HUES48 (cell line): Measurements from ENCODE around the gene KRTAP13-1.

Experiments used
- H3K27ac ChIP-seq: one replicate; pipeline ENCODE4 v1.7.0; 2013; ENCODE audit warnings: low read depth, low read length, inconsistent platforms
- H3K27me3 ChIP-seq: 2 replicates; pipeline ENCODE4 v1.6.1; 2013; ENCODE audit warnings: mild to moderate bottlenecking, low read length; ENCODE audit not compliant: control insufficient read depth, insufficient read depth
- H3K36me3 ChIP-seq: 2 replicates; pipeline ENCODE4 v1.6.1; 2013; ENCODE audit warnings: low read length; ENCODE audit not compliant: control insufficient read depth, insufficient read depth
- H3K4me1 ChIP-seq: 2 replicates; pipeline ENCODE4 v1.6.1; 2013; ENCODE audit warnings: mild to moderate bottlenecking, low read length; ENCODE audit not compliant: control insufficient read depth, insufficient read depth
- H3K4me3 ChIP-seq: 2 replicates; pipeline ENCODE4 v1.5.1; 2013; ENCODE audit warnings: mild to moderate bottlenecking, low read depth, low read length
- H3K9ac ChIP-seq: 2 replicates; pipeline ENCODE4 v1.6.1; 2013; ENCODE audit warnings: mild to moderate bottlenecking, low read depth, low read length, moderate library complexity
- H3K9me3 ChIP-seq: 2 replicates; pipeline ENCODE4 v1.6.1; 2013; ENCODE audit warnings: low read length; ENCODE audit not compliant: control insufficient read depth, insufficient read depth

KRTAP13-1 gene

DNA sequence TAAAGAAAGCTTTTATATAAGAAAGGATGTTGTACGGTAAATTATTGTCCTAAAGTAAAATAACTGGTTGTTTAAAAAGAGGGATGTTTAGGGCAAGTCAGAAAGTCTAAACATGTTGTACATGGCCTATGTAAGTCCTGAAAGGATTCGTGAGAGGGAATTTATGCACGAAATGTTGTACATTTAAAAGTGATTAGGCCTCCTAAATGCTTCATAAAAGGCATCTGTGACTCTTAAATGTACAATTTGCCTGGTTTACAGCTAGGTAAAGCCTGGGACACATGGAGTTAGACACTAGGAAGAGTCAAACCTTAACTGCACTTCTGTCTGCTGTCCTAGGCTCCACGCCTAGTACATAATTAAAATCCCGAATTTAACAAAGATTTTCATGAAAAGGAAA, 20.2 kb downstream of the KRTAP13-1 start:
- H3K27me3 ChIP-seq: no peaks in the 10 kb centered on the region
- no peak overlapping the region for H3K4me3 ChIP-seq
- 0 out of 2 replicates have a peak, but pooled peaks cover 2% of the 10 kb centered on the region for H3K36me3 ChIP-seq

GRCh38 chr21:30425826-30426225, 30.0 kb downstream of the KRTAP13-1 start, which contains the start of gene KRTAP13-3:
TSS of gene KRTAP13-3 (minus strand) at chr21:30425926. CDS start at chr21:30425912, 14 bp downstream.
- H3K9me3 ChIP-seq: peaks cover 11% of the 10 kb centered on the region
- H3K9ac ChIP-seq: no peak within 1 kb of the TSS
- peak within 1 kb of the TSS; percentile 51 for H3K27ac ChIP-seq
- no peaks in the 10 kb centered on the region for H3K36me3 ChIP-seq
- no peaks in the 10 kb centered on the region for H3K27me3 ChIP-seq
- H3K4me1 ChIP-seq: peaks cover 30% of the 10 kb centered on the region
- no peak within 1 kb of the TSS for H3K4me3 ChIP-seq

More for the DNA sequence above, 20.2 kb downstream of the KRTAP13-1 start:
- H3K9ac ChIP-seq: no peak overlapping the region
- peaks cover 35% of the 10 kb centered on the region for H3K9me3 ChIP-seq
- H3K27ac ChIP-seq: no peak overlapping the region
- no peaks in the 10 kb centered on the region for H3K4me1 ChIP-seq

- Histone ChIP-seq H3K27me3 (no peaks in the 10 kb centered on the region), H3K27ac (peak overlapping the region; percentile 51), H3K4me1 (peaks cover 30% of the 10 kb centered on the region), H3K4me3 (0 out of 2 replicates have a peak overlapping the region, but pooled peaks have one; percentile 5), H3K9me3 (peaks cover 8% of the 10 kb centered on the region; the same call in 1 of the 2 replicates), H3K36me3 (no peaks in the 10 kb centered on the region), H3K9ac (no peak overlapping the region)
Measured at GRCh38 chr21:30426731-30427130, 30.9 kb downstream of the KRTAP13-1 start.

DNA sequence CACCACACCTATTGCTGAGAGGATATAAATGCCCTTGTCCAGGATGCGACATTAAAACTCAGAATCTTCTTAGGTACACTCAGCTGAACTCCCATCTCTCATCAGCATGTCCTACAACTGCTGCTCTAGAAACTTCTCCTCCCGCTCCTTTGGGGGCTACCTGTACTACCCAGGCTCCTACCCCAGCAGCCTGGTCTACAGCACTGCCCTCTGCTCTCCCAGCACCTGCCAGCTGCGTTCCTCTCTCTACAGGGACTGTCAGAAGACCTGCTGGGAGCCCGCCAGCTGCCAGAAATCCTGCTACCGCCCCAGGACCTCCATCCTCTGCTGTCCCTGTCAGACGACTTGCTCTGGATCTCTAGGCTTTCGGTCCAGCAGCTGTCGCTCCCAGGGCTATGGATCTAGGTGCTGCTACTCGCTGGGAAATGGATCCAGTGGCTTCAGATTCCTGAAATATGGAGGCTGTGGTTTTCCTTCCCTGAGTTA, 34.4 kb downstream of the KRTAP13-1 start, which contains the start of gene KRTAP13-4:
Gene KRTAP13-4, plus strand, starts transcription at position 51 of the 486 bp plus-strand sequence. Its CDS starts 56 bp downstream, at position 107.
- H3K27ac ChIP-seq: no peak within 1 kb of the TSS
- no peak within 1 kb of the TSS for H3K4me3 ChIP-seq
- H3K9me3 ChIP-seq: no peaks in the 10 kb centered on the region
- peaks cover 30% of the 10 kb centered on the region for H3K4me1 ChIP-seq
- H3K9ac ChIP-seq: no peak within 1 kb of the TSS
- H3K27me3 ChIP-seq: no peaks in the 10 kb centered on the region
- H3K36me3 ChIP-seq: no peaks in the 10 kb centered on the region

GRCh38 chr21:30434033-30434631, 38.3 kb downstream of the KRTAP13-1 start:
- no peaks in the 10 kb centered on the region for H3K36me3 ChIP-seq
- no peak overlapping the region for H3K4me3 ChIP-seq
- peaks cover 10% of the 10 kb centered on the region for H3K4me1 ChIP-seq
- no peak overlapping the region for H3K9ac ChIP-seq
- no peaks in the 10 kb centered on the region for H3K27me3 ChIP-seq
- H3K9me3 ChIP-seq: no peaks in the 10 kb centered on the region
- no peak overlapping the region for H3K27ac ChIP-seq

DNA sequence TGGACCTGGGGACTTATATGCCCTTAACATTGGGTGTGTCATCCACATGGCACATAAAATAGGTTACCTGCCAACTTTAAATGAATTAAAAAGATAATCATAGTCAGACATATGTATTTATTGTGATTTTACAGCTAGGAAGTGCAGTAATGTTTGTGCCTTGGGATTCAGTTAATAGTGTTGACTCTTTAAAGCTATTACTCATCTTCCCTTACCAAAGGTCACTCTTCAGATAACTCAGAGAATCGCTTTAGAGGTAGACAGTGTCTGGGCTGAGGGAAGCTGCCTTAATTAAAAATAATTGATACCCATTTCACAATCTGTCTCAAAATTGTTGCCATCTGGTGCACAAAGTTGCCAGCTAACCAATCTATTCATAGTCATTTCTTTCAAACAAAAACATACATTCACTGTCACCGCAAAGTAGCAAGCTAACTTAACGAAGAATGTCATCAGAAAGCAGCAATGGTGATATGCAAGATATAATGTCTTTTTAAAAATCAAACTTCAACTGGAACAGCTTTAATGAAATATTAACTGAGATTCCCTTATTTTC, 41.3 kb downstream of the KRTAP13-1 start:
- no peaks in the 10 kb centered on the region for H3K36me3 ChIP-seq
- H3K27ac ChIP-seq: no peak overlapping the region
- H3K4me1 ChIP-seq: no peaks in the 10 kb centered on the region
- H3K27me3 ChIP-seq: no peaks in the 10 kb centered on the region
- no peak overlapping the region for H3K9ac ChIP-seq
- no peaks in the 10 kb centered on the region for H3K9me3 ChIP-seq
- H3K4me3 ChIP-seq: no peak overlapping the region

- H3K9me3 ChIP-seq: no peaks in the 10 kb centered on the region
- H3K36me3 ChIP-seq: no peaks in the 10 kb centered on the region
- H3K4me3 ChIP-seq: no peak within 1 kb of the TSS
- H3K4me1 ChIP-seq: peaks cover 15% of the 10 kb centered on the region
- no peak within 1 kb of the TSS for H3K9ac ChIP-seq
- H3K27ac ChIP-seq: no peak within 1 kb of the TSS
- no peaks in the 10 kb centered on the region for H3K27me3 ChIP-seq
Measured at GRCh38 chr21:30439975-30440374, 44.1 kb downstream of the KRTAP13-1 start, which contains the start of gene KRTAP15-1. TSS of gene KRTAP15-1 (plus strand) at chr21:30440275. CDS start at chr21:30440328, 53 bp downstream.

GRCh38 chr21:30443226-30443625, 47.4 kb downstream of the KRTAP13-1 start:
- Histone ChIP-seq H3K27ac (no peak overlapping the region), H3K9ac (no peak overlapping the region), H3K4me1 (peaks cover 15% of the 10 kb centered on the region), H3K36me3 (no peaks in the 10 kb centered on the region), H3K27me3 (no peaks in the 10 kb centered on the region), H3K9me3 (no peaks in the 10 kb centered on the region), H3K4me3 (no peak overlapping the region; the same call in 1 of the 2 replicates)

DNA sequence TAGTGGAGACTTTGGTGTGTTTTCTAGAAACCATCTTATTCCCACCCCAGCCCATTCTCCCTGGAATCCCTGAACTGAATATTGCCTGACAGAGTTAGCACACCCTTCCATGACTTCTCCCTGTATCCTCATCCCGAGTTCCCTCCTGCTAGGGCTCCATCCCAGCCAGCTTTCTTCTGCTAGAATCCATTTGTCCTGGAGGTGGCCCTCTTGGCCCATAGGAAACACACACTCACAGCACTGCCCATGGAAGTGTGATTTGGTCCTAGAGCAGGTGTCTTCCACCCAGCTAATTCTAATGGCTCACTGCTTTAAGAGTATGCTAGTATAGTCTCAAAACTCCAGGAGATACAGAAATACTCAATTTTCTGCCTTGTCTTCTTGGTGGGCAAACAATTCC, 48.4 kb downstream of the KRTAP13-1 start:
- no peak overlapping the region for H3K9ac ChIP-seq
- H3K4me3 ChIP-seq: no peak overlapping the region
- no peaks in the 10 kb centered on the region for H3K9me3 ChIP-seq
- H3K27ac ChIP-seq: peak overlapping the region; percentile 41
- H3K27me3 ChIP-seq: no peaks in the 10 kb centered on the region
- H3K36me3 ChIP-seq: no peaks in the 10 kb centered on the region
- peaks cover 15% of the 10 kb centered on the region for H3K4me1 ChIP-seq
